HCT116 (cell line): ENCODE results near the gene TRAF2. TPM values are rescaled to one million over a fixed set of nuclear protein-coding genes. Genes with fewer than 3 reads are reported as not detected.

Source experiments
- ATAC-seq: fragments of 200-7000 bp; cut with Tn5 transposase; 2 replicates; pipeline ENCODE4 v1.9.1; 2020; ENCODE audit warnings: mild to moderate bottlenecking, moderate library complexity
- BruUV-seq: library from RNA; stranded (reverse); fragments of 400-500 nt; replicated peaks from 2 replicates; lab custom pipeline; 2021; lab: Mats Ljungman, UMichigan
- CTCF ChIA-PET: fragments of 300-600 bp; sonication (Branson Sonifier 250); formaldehyde crosslinking; loops from one replicate; lab custom pipeline; 2021; ENCODE audit warnings: antibody characterized with exemption; lab: Charles Lee
- POLR2A ChIA-PET: fragments of 300-600, 350-600 bp; sonication (Branson Sonifier 250); formaldehyde crosslinking; loops from one replicate; lab custom pipeline; 2021; ENCODE audit warnings: antibody characterized with exemption; lab: Charles Lee
- RAD21 ChIA-PET, 2 experiments: fragments of 300-600 bp; sonication (Branson Sonifier 250); formaldehyde crosslinking; loops; one replicate each; lab custom pipeline; 2023; ENCODE audit warnings: low total read pairs in 2 of 2; ENCODE audit not compliant: uncharacterized antibody in 2 of 2, unreplicated experiment in 2 of 2, low non-redundant PET in 1 of 2; lab: Charles Lee
- DNase-seq: peaks from one replicate; pipeline ENCODE4 v3.0.0-alpha.2; 2010; ENCODE audit warnings: low read depth, low spot score
- H2AFZ ChIP-seq: fragments of 200-600 bp; shearing (Covaris generic), sonication (generic); 2 replicates; pipeline ENCODE4 v1.6.1; 2017; ENCODE audit warnings: low read depth, mixed run types, mixed read lengths, antibody characterized with exemption, low read length; ENCODE audit not compliant: poor library complexity, severe bottlenecking
- H3K27ac ChIP-seq: 2 replicates; pipeline ENCODE4 v1.5.1; 2012; ENCODE audit warnings: low read depth, low read length
- H3K27me3 ChIP-seq: fragments of 200-600 bp; sonication (generic); 2 replicates; pipeline ENCODE4 v1.6.1; 2016; ENCODE audit warnings: mixed run types, low read length, mixed read lengths; ENCODE audit not compliant: insufficient read depth
- H3K36me3 ChIP-seq, 2 experiments: fragments of 200-500 bp in 1 of 2; fragments of 200-600 bp in 1 of 2; sonication (Bioruptor generic) in 1 of 2; sonication (generic) in 1 of 2; 2 replicates each; pipeline versions ENCODE4 v1.5.1 to v1.6.1; 2014 to 2016; ENCODE audit warnings: low read length in 2 of 2, inconsistent platforms in 1 of 2, mixed read lengths in 1 of 2, mixed run types in 1 of 2; ENCODE audit not compliant: insufficient read depth in 2 of 2, control insufficient read depth in 1 of 2
- H3K4me1 ChIP-seq, 2 experiments: fragments of 200-600 bp in 1 of 2; sonication (generic) in 1 of 2; 2 replicates each; pipeline versions ENCODE4 v1.5.1 to v1.6.1; 2012 to 2017; ENCODE audit warnings: low read length in 2 of 2, inconsistent platforms in 1 of 2, mild to moderate bottlenecking in 1 of 2, mixed read lengths in 1 of 2, mixed run types in 1 of 2, moderate library complexity in 1 of 2; ENCODE audit not compliant: insufficient read depth in 2 of 2, control insufficient read depth in 1 of 2
- H3K4me2 ChIP-seq: fragments of 200-600 bp; sonication (generic); 2 replicates; pipeline ENCODE4 v1.6.1; 2017; ENCODE audit warnings: mixed run types, low read length, mixed read lengths
- H3K4me3 ChIP-seq, 2 experiments: fragments of 200-600 bp in 1 of 2; sonication (generic) in 1 of 2; replicated peaks in 1 of 2; 2 replicates each; pipeline ENCODE4 v1.5.1; 2011 to 2016; ENCODE audit warnings: low read length in 2 of 2, control low read depth in 1 of 2, low read depth in 1 of 2, mild to moderate bottlenecking in 1 of 2, mixed read lengths in 1 of 2, mixed run types in 1 of 2
- H3K79me2 ChIP-seq: fragments of 200-600 bp; sonication (generic); 2 replicates; pipeline ENCODE4 v1.6.1; 2017; ENCODE audit warnings: mild to moderate bottlenecking, mixed run types, low read length, moderate library complexity, mixed read lengths; ENCODE audit not compliant: insufficient read depth
- H3K9ac ChIP-seq: fragments of 200-600 bp; sonication (generic); 2 replicates; pipeline ENCODE4 v1.6.1; 2016; ENCODE audit warnings: low read length, mixed read lengths
- H3K9me2 ChIP-seq: fragments of 200-600 bp; sonication (generic), shearing (Covaris generic); 2 replicates; pipeline ENCODE4 v1.6.1; 2017; ENCODE audit warnings: mixed run types, mild to moderate bottlenecking, moderate library complexity; ENCODE audit not compliant: insufficient read depth
- H3K9me3 ChIP-seq, 2 experiments: fragments of 200-500 bp in 1 of 2; fragments of 200-600 bp in 1 of 2; sonication (Bioruptor generic) in 1 of 2; sonication (generic) in 1 of 2; 2 replicates each; pipeline ENCODE4 v1.6.1; 2014 to 2017; ENCODE audit warnings: low read length in 2 of 2, mixed read lengths in 2 of 2, inconsistent platforms in 1 of 2, low read depth in 1 of 2, mild to moderate bottlenecking in 1 of 2, mixed run types in 1 of 2, moderate library complexity in 1 of 2; ENCODE audit not compliant: control insufficient read depth in 1 of 2, insufficient read depth in 1 of 2
- H4K20me1 ChIP-seq: fragments of 200-600 bp; sonication (generic), shearing (Covaris generic); 2 replicates; pipeline ENCODE4 v1.6.1; 2017; ENCODE audit warnings: mixed run types, mild to moderate bottlenecking, moderate library complexity; ENCODE audit not compliant: insufficient read depth
- CTCF ChIP-seq, 3 experiments: fragments of 200-600 bp in 1 of 3; sonication (generic) in 1 of 3; IDR thresholded peaks in 2 of 3; conservative IDR thresholded peaks in 1 of 3; 2 replicates each; pipeline ENCODE4 v1.5.1; 2012 to 2017; ENCODE audit warnings: low read depth in 2 of 3, low read length in 2 of 3, antibody characterized with exemption in 1 of 3, borderline replicate concordance in 1 of 3, control low read depth in 1 of 3, mild to moderate bottlenecking in 1 of 3, mixed read lengths in 1 of 3, mixed run types in 1 of 3, moderate library complexity in 1 of 3; ENCODE audit not compliant: insufficient read depth in 1 of 3
- ELF1 ChIP-seq: IDR thresholded peaks from 2 replicates; pipeline ENCODE4 v1.6.1; 2012; ENCODE audit warnings: low read depth, borderline replicate concordance
- EZH2 ChIP-seq: fragments of 200-600 bp; sonication (generic); IDR thresholded peaks from 2 replicates; pipeline ENCODE4 v1.6.1; 2017; ENCODE audit warnings: antibody characterized with exemption, mixed run types
- POLR2AphosphoS5 ChIP-seq: IDR thresholded peaks from 2 replicates; pipeline ENCODE4 v1.6.1; 2011; ENCODE audit warnings: mild to moderate bottlenecking, low read depth, low read length, moderate library complexity
- RAD21 ChIP-seq: IDR thresholded peaks from 2 replicates; pipeline ENCODE4 v1.6.1; 2012; ENCODE audit warnings: low read depth, mild to moderate bottlenecking
- SIN3A ChIP-seq: IDR thresholded peaks from 2 replicates; pipeline ENCODE4 v1.6.1; 2012; ENCODE audit warnings: low read depth
- TCF7L2 ChIP-seq: IDR thresholded peaks from 2 replicates; pipeline ENCODE4 v1.7.0; 2011; ENCODE audit warnings: borderline replicate concordance, inconsistent platforms; ENCODE audit not compliant: insufficient read depth, insufficient read length; ENCODE audit errors: extremely low read depth
- intact Hi-C: fragments of 100-400 bp; cut with micrococcal nuclease; formaldehyde crosslinking; loops from 2 replicates; pipeline ENCODE4 v1.10.0; 2022
- total RNA-seq: library from RNA; stranded (reverse); gene quantifications from one replicate; pipeline ENCODE4 v1.2.1, GENCODE V29; 2021; ENCODE audit not compliant: unreplicated experiment

The TRAF2 gene
- total RNA-seq, 1 experiment from 2014 or later, result 28.4 TPM

DNA sequence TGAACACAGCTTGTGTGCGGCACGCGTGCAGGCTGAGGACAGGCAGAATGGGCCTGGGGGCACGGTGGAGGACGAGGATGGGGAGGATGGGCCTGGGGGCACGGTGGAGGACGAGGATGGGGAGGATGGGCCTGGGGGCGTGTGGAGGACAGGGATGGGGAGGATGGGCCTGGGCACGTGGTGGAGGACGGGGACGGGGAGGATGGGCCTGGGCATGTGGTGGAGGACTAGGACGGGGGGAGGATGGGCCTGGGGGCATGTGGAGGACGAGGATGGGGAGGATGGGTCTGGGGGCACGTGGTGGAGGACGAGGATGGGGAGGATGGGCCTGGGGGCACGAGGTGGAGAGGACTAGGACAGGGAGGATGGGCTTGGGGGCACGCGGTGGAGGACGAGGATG lies 36.2 kb downstream of the TRAF2 start (continued):
- no peak for TF ChIP-seq POLR2AphosphoS5

DNA sequence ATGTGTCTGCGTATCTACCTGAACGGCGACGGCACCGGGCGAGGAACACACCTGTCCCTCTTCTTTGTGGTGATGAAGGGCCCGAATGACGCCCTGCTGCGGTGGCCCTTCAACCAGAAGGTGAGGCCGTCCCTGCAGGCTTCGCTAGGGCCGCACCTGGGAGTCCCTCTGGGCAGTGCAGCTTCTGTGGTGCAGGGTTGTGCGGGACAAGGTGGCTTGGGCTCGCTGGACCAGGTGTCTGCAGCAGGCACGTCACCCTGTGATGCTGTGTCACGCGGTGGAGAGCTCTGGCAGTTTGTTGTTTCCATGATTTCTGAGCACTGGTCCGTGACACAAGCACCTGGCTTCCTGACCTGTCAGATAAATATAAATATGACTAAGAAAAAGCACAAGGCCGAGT lies 37.6 kb downstream of the TRAF2 start:
- TF ChIP-seq EZH2 (no peak), SIN3A (no peak)
- H3K79me2 ChIP-seq, result no peaks in the 10 kb centered on the region
- H3K36me3 ChIP-seq, result peaks cover 12 to 40% of the 10 kb centered on the region in 2 experiments; a peak in 3 of 4 replicates
- no peaks in the 10 kb centered on the region for H3K27me3 ChIP-seq
- H3K27ac ChIP-seq, result no peak overlapping the region
- no peaks in the 10 kb centered on the region for H3K9me3 ChIP-seq
- H3K4me3 ChIP-seq, result no peak overlapping the region
- H3K9ac ChIP-seq, result no peak overlapping the region
- DNase-seq (no peak), ATAC-seq (no peak)
- H4K20me1 ChIP-seq, result no peaks in the 10 kb centered on the region
- intact Hi-C loops, result no loop called here
- POLR2A ChIA-PET, result no interaction called here
- no peak overlapping the region for H2AFZ ChIP-seq
- no peaks in the 10 kb centered on the region for H3K9me2 ChIP-seq
- RAD21 ChIA-PET, result no interaction called here
- BruUV-seq, result no TSS peak
- CTCF ChIA-PET, result no interaction called here
- no peaks in the 10 kb centered on the region for H3K4me1 ChIP-seq
- H3K4me2 ChIP-seq, result no peak overlapping the region

DNA sequence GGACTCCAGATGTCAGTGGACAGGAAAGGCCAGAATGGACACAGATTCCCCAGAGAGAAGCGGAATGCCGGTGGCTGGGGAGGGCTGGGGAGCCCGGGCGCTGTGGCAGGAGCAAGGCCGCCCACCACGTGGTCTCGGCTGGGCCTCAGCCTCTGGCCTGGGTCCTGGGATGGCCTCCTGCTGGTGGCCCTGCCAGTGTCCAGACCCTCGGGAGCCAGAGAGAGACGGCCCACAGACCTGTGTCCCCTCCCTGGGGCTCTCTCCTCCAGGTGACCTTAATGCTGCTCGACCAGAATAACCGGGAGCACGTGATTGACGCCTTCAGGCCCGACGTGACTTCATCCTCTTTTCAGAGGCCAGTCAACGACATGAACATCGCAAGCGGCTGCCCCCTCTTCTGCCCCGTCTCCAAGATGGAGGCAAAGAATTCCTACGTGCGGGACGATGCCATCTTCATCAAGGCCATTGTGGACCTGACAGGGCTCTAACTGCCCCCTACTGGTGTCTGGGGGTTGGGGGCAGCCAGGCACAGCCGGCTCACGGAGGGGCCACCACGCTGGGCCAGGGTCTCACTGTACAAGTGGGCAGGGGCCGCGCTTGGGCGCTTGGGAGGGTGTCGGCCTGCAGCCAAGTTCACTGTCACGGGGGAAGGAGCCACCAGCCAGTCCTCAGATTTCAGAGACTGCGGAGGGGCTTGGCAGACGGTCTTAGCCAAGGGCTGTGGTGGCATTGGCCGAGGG lies 39.3 kb downstream of the TRAF2 start:
- DNase-seq (no peak), ATAC-seq (peak; percentile 32; the same call in 1 of the 2 replicates)
- ChIA-PET CTCF (no interaction called here), RAD21 (no interaction called here), POLR2A (no interaction called here)
- no peak overlapping the region for H3K4me3 ChIP-seq
- H3K4me2 ChIP-seq, result no peak overlapping the region
- no peaks in the 10 kb centered on the region for H3K9me2 ChIP-seq
- intact Hi-C loops, result no loop called here
- H3K4me1 ChIP-seq, result no peaks in the 10 kb centered on the region
- no peak overlapping the region for H2AFZ ChIP-seq
- no peaks in the 10 kb centered on the region for H3K9me3 ChIP-seq
- H3K27me3 ChIP-seq, result no peaks in the 10 kb centered on the region
- H3K36me3 ChIP-seq, result peaks cover 6 to 32% of the 10 kb centered on the region in 2 experiments; a peak in 3 of 4 replicates
- H3K27ac ChIP-seq, result no peak overlapping the region
- no TSS peak for BruUV-seq
- 0 out of 6 replicates have a peak, but pooled peaks of 2 of the 3 experiments have one; percentile 4 to 8 for TF ChIP-seq CTCF (IDR thresholded peaks at IDR 0.05 in 2 of 3, conservative IDR thresholded peaks at IDR 0.05 in 1 of 3; ENCODE audit: borderline replicate concordance in 1 of 3, insufficient read depth in 1 of 3, low read depth in 2 of 3, low read length in 2 of 3)
- TF ChIP-seq RAD21, result peak; percentile 11; the same call in 1 of the 2 replicates
- TF ChIP-seq TCF7L2, result no peak
- TF ChIP-seq ELF1, result no peak
- TF ChIP-seq, all 23 proteins: peak for 2
- H4K20me1 ChIP-seq, result no peaks in the 10 kb centered on the region
- H3K79me2 ChIP-seq, result no peaks in the 10 kb centered on the region
- no peak overlapping the region for H3K9ac ChIP-seq
